H9 (cell line): ENCODE measurements around the gene MBIP. TPM values are rescaled to one million over a fixed set of nuclear protein-coding genes. Genes with fewer than 3 reads are reported as not detected.

Source experiments
- DNase-seq: peaks from one replicate; pipeline ENCODE4 v3.0.0-alpha.2; 2017
- H2AFZ ChIP-seq: one replicate; pipeline ENCODE4 v1.6.1; 2013; ENCODE audit warnings: mild to moderate bottlenecking, low read length, control low read depth, moderate library complexity
- H2AK5ac ChIP-seq: 2 replicates; pipeline ENCODE4 v1.6.1; 2013; ENCODE audit warnings: low read length, control low read depth, mixed read lengths; ENCODE audit not compliant: insufficient read length
- H2BK120ac ChIP-seq: one replicate; pipeline ENCODE4 v1.6.1; 2013; ENCODE audit warnings: low read depth, mild to moderate bottlenecking, low read length, control low read depth, inconsistent platforms; ENCODE audit not compliant: poor library complexity, severe bottlenecking
- H2BK12ac ChIP-seq: 2 replicates; pipeline ENCODE4 v1.6.1; 2013; ENCODE audit warnings: low read length, control low read depth, mixed read lengths, low read depth; ENCODE audit not compliant: insufficient read length
- H2BK15ac ChIP-seq: 2 replicates; pipeline ENCODE4 v1.6.1; 2013; ENCODE audit warnings: low read depth, low read length, control low read depth
- H2BK20ac ChIP-seq: one replicate; pipeline ENCODE4 v1.6.1; 2013; ENCODE audit warnings: low read depth, mild to moderate bottlenecking, low read length, control low read depth, inconsistent platforms; ENCODE audit not compliant: poor library complexity, severe bottlenecking
- H2BK5ac ChIP-seq: 2 replicates; pipeline ENCODE4 v1.6.1; 2013; ENCODE audit warnings: low read length, control low read depth, mixed read lengths; ENCODE audit not compliant: insufficient read length
- H3K14ac ChIP-seq: 2 replicates; pipeline ENCODE4 v1.6.1; 2013; ENCODE audit warnings: low read length, control low read depth; ENCODE audit not compliant: insufficient read depth
- H3K18ac ChIP-seq: 2 replicates; pipeline ENCODE4 v1.6.1; 2013; ENCODE audit warnings: low read depth, mild to moderate bottlenecking, mixed read lengths, low read length, control low read depth; ENCODE audit not compliant: insufficient read length
- H3K23ac ChIP-seq: 2 replicates; pipeline ENCODE4 v1.6.1; 2013; ENCODE audit warnings: low read length, control low read depth, mixed read lengths, low read depth; ENCODE audit not compliant: insufficient read length
- H3K23me2 ChIP-seq: 2 replicates; pipeline ENCODE4 v1.6.1; 2013; ENCODE audit warnings: low read depth, mild to moderate bottlenecking, mixed read lengths, low read length, control low read depth; ENCODE audit not compliant: insufficient read length, poor library complexity, severe bottlenecking
- H3K27ac ChIP-seq: 2 replicates; pipeline ENCODE4 v1.5.1; 2013; ENCODE audit warnings: low read length, control low read depth, mixed read lengths, low read depth; ENCODE audit not compliant: insufficient read length
- H3K27me3 ChIP-seq: 2 replicates; pipeline ENCODE4 v1.6.1; 2013; ENCODE audit warnings: low read length, control low read depth, inconsistent platforms; ENCODE audit not compliant: insufficient read depth
- H3K4ac ChIP-seq: 2 replicates; pipeline ENCODE4 v1.6.1; 2013; ENCODE audit warnings: low read depth, mild to moderate bottlenecking, control low read depth, inconsistent platforms, low read length, moderate library complexity
- H3K4me1 ChIP-seq: 2 replicates; pipeline ENCODE4 v1.6.1; 2013; ENCODE audit warnings: low read length, control low read depth, inconsistent platforms; ENCODE audit not compliant: insufficient read depth
- H3K4me2 ChIP-seq: 2 replicates; pipeline ENCODE4 v1.6.1; 2013; ENCODE audit warnings: low read length, control low read depth, mixed read lengths; ENCODE audit not compliant: insufficient read length, insufficient read depth
- H3K56ac ChIP-seq: 2 replicates; pipeline ENCODE4 v1.6.1; 2013; ENCODE audit warnings: low read depth, mild to moderate bottlenecking, mixed read lengths, low read length, control low read depth; ENCODE audit not compliant: insufficient read length
- H3K79me1 ChIP-seq: 2 replicates; pipeline ENCODE4 v1.6.1; 2013; ENCODE audit warnings: low read depth, mild to moderate bottlenecking, moderate library complexity, low read length, control low read depth, inconsistent platforms; ENCODE audit not compliant: insufficient read depth, poor library complexity, severe bottlenecking
- H3K79me2 ChIP-seq: 2 replicates; pipeline ENCODE4 v1.6.1; 2013; ENCODE audit warnings: low read length, control low read depth, inconsistent platforms; ENCODE audit not compliant: insufficient read depth
- H3K9ac ChIP-seq: 2 replicates; pipeline ENCODE4 v1.6.1; 2013; ENCODE audit warnings: low read length, control low read depth, mixed read lengths; ENCODE audit not compliant: insufficient read length; ENCODE audit errors: extremely low read depth
- H3K9me3 ChIP-seq: one replicate; pipeline ENCODE4 v1.6.1; 2013; ENCODE audit warnings: low read depth, low read length, inconsistent platforms; ENCODE audit not compliant: control insufficient read depth
- H3T11ph ChIP-seq: one replicate; pipeline ENCODE4 v1.6.1; 2013; ENCODE audit warnings: mild to moderate bottlenecking, low read length, control low read depth, inconsistent platforms
- H4K20me1 ChIP-seq: one replicate; pipeline ENCODE4 v1.6.1; 2013; ENCODE audit not compliant: control insufficient read depth, insufficient read length, insufficient read depth
- H4K5ac ChIP-seq: 2 replicates; pipeline ENCODE4 v1.6.1; 2013; ENCODE audit warnings: low read depth, mild to moderate bottlenecking, mixed read lengths, low read length, control low read depth; ENCODE audit not compliant: insufficient read length
- H4K8ac ChIP-seq: replicated peaks from 2 replicates; pipeline ENCODE4 v1.6.1; 2013; ENCODE audit warnings: low read length, control low read depth, mixed read lengths, low read depth; ENCODE audit not compliant: insufficient read length
- H4K91ac ChIP-seq: 2 replicates; pipeline ENCODE4 v1.6.1; 2013; ENCODE audit warnings: low read depth, mild to moderate bottlenecking, moderate library complexity, mixed read lengths, low read length, control low read depth; ENCODE audit not compliant: insufficient read length
- H3K27ac Mint-ChIP-seq, 3 experiments: 2 replicates in 2 of 3; 3 replicates in 1 of 3; pipeline ENCODE4 v1.8.0; 2020 to 2021; ENCODE audit warnings: mixed read lengths in 3 of 3, mild to moderate bottlenecking in 1 of 3, moderate library complexity in 1 of 3
- H3K27me3 Mint-ChIP-seq: 2 replicates; pipeline ENCODE4 v1.8.0; 2021; ENCODE audit warnings: low read depth, mild to moderate bottlenecking, moderate library complexity, mixed read lengths
- H3K36me3 Mint-ChIP-seq, 3 experiments: 2 replicates in 2 of 3; 3 replicates in 1 of 3; pipeline ENCODE4 v1.8.0; 2020 to 2021; ENCODE audit warnings: low read depth in 3 of 3, mixed read lengths in 3 of 3; ENCODE audit not compliant: insufficient read depth in 1 of 3
- H3K4me1 Mint-ChIP-seq, 2 experiments: 2 replicates each; pipeline ENCODE4 v1.8.0; 2020; ENCODE audit warnings: mixed read lengths in 2 of 2
- H3K4me3 Mint-ChIP-seq, 2 experiments: 2 replicates in 1 of 2; 3 replicates in 1 of 2; pipeline ENCODE4 v1.8.0; 2020 to 2021; ENCODE audit warnings: mild to moderate bottlenecking in 2 of 2, mixed read lengths in 2 of 2, moderate library complexity in 1 of 2
- H3K9me3 Mint-ChIP-seq, 2 experiments: 2 replicates in 1 of 2; 3 replicates in 1 of 2; pipeline ENCODE4 v1.8.0; 2020; ENCODE audit warnings: mild to moderate bottlenecking in 2 of 2, mixed read lengths in 2 of 2, moderate library complexity in 1 of 2
- CTCF ChIP-seq: fragments of 200-600 bp; sonication (generic); conservative IDR thresholded peaks from 3 replicates; pipeline ENCODE4 v1.8.0; 2021; ENCODE audit warnings: antibody characterized with exemption, mild to moderate bottlenecking
- WGBS: extraction: QIAGEN DNeasy Blood & Tissue Kit; methylation state at CpG from one replicate; pipeline ENCODE4 v1.1.7; 2013; ENCODE audit warnings: missing lambda C conversion rate, low lambda C conversion rate, mixed read lengths; ENCODE audit not compliant: insufficient read length; ENCODE audit errors: extremely low coverage; 5-methylcytosine and 5-hydroxymethylcytosine counted together
- total RNA-seq: library from RNA; stranded (reverse); gene quantifications from 2 replicates; pipeline ENCODE4 v1.2.1, GENCODE V29; 2021

The MBIP gene
- total RNA-seq, 1 experiment from 2014 or later: 29.6 TPM

DNA sequence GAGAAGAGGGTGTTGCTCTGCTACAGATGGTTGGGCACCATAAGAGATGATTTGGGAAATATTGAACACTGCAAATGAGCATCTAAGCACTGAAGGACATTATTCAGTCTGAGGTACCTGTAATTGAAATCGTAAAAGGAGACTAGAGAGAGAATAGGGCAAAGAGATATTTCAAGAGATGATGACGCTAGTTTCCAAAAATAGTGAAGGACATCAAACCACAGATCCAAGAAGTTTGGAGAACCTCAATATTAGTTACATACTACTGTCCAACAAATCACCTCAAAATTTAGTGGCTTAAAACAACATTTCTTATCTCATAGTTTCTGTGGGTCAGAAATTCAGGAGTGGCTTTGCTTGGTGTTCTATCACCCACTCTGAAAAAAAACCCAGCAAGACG lies 4.5 kb upstream of the MBIP start:
- no peaks in the 10 kb centered on the region for H3K4me1 ChIP-seq
- Mint-ChIP-seq H3K27ac (no peak overlapping the region; a peak in 1 of 7 replicates), H3K4me1 (peaks cover 0 to 6% of the 10 kb centered on the region in 2 experiments; a peak in 2 of 4 replicates), H3K36me3 (no peaks in the 10 kb centered on the region), H3K9me3 (peaks cover 0 to 4% of the 10 kb centered on the region in 2 experiments; a peak in 3 of 5 replicates), H3K4me3 (no peak overlapping the region), H3K27me3 (peaks cover 31% of the 10 kb centered on the region)
- H4K91ac ChIP-seq: no peak overlapping the region
- H3K23ac ChIP-seq: no peak overlapping the region
- no peak overlapping the region for H3K4ac ChIP-seq
- no peak overlapping the region for H4K5ac ChIP-seq
- no peak overlapping the region for H3K18ac ChIP-seq
- H2AK5ac ChIP-seq: no peak overlapping the region
- H4K20me1 ChIP-seq: no peaks in the 10 kb centered on the region
- H3K27me3 ChIP-seq: no peaks in the 10 kb centered on the region
- no peak overlapping the region for H4K8ac ChIP-seq
- no peak overlapping the region for H3K56ac ChIP-seq
- H3K79me2 ChIP-seq: no peaks in the 10 kb centered on the region; the same call in 1 of the 2 replicates
- no peak overlapping the region for H2BK12ac ChIP-seq
- no peak overlapping the region for H3K14ac ChIP-seq
- no peak for TF ChIP-seq CTCF
- no peak overlapping the region for H2BK120ac ChIP-seq
- H3K27ac ChIP-seq: no peak overlapping the region
- no CpG with 5 or more reads among the region's 3 CpGs for WGBS
- H2BK20ac ChIP-seq: no peak overlapping the region
- no peak for DNase-seq
- no peak overlapping the region for H2BK5ac ChIP-seq
- H2AFZ ChIP-seq: no peak overlapping the region
- H3K9ac ChIP-seq: no peak overlapping the region
- H3K4me2 ChIP-seq: no peak overlapping the region
- no peak overlapping the region for H2BK15ac ChIP-seq
- peaks cover under 1% of the 10 kb centered on the region for H3K23me2 ChIP-seq
- no peaks in the 10 kb centered on the region for H3K79me1 ChIP-seq
- no peak overlapping the region for H3T11ph ChIP-seq
- H3K9me3 ChIP-seq: no peaks in the 10 kb centered on the region
